HepG2 (cell line): ENCODE results near the gene RAB23. TPM values are rescaled to one million over a fixed set of nuclear protein-coding genes. Genes with fewer than 3 reads are reported as not detected.

ENCODE experiments used
- ARNT2 ChIP-seq: sonication (generic); formaldehyde crosslinking; IDR thresholded peaks from 2 replicates; pipeline ENCODE4 v1.8.0; 2022; ENCODE audit warnings: mild to moderate bottlenecking, low read depth, missing genetic modification reagents, moderate library complexity
- CREBL2 ChIP-seq: sonication (generic); formaldehyde crosslinking; IDR thresholded peaks from 2 replicates; pipeline ENCODE4 v1.8.1; 2023; ENCODE audit warnings: missing genetic modification reagents, mild to moderate bottlenecking, borderline replicate concordance
- FOXO1 ChIP-seq: sonication (generic); formaldehyde crosslinking; IDR thresholded peaks from 2 replicates; pipeline ENCODE4 v1.4.0; 2020; ENCODE audit warnings: missing genetic modification reagents
- POLR2G ChIP-seq: fragments of 200-400 bp; formaldehyde crosslinking; IDR thresholded peaks from 2 replicates; pipeline ENCODE4 v1.6.1; 2018; ENCODE audit warnings: mild to moderate bottlenecking, low read depth, low read length, moderate library complexity
- SIN3B ChIP-seq: fragments of 150-350 bp; IDR thresholded peaks from 2 replicates; pipeline ENCODE4 v1.6.1; 2014; ENCODE audit warnings: low read length
- SMARCE1 ChIP-seq: fragments of 450-650 bp; IDR thresholded peaks from 2 replicates; pipeline ENCODE4 v1.6.1; 2017; ENCODE audit warnings: borderline replicate concordance
- ZBTB38 ChIP-seq: sonication (generic); formaldehyde crosslinking; IDR thresholded peaks from 2 replicates; pipeline ENCODE4 v1.5.1; 2020; ENCODE audit warnings: mild to moderate bottlenecking, missing genetic modification reagents
- ZFAT ChIP-seq: sonication (generic); formaldehyde crosslinking; conservative IDR thresholded peaks from 2 replicates; pipeline ENCODE4 v1.8.1; 2023; ENCODE audit warnings: missing genetic modification reagents, inconsistent platforms
- ZKSCAN8 ChIP-seq: IDR thresholded peaks from 2 replicates; pipeline ENCODE4 v1.6.1; 2016; ENCODE audit warnings: borderline replicate concordance, missing genetic modification reagents, missing compliant biosample characterization
- ZNF253 ChIP-seq: sonication (generic); formaldehyde crosslinking; IDR thresholded peaks from 2 replicates; pipeline ENCODE4 v1.8.0; 2022; ENCODE audit warnings: mild to moderate bottlenecking, missing genetic modification reagents, borderline replicate concordance
- ZNF414 ChIP-seq: sonication (generic); formaldehyde crosslinking; IDR thresholded peaks from 2 replicates; pipeline ENCODE4 v1.5.0; 2020; ENCODE audit warnings: missing genetic modification reagents
- ZNF569 ChIP-seq: sonication (generic); formaldehyde crosslinking; IDR thresholded peaks from 2 replicates; pipeline ENCODE4 v1.5.0; 2020; ENCODE audit warnings: mild to moderate bottlenecking, missing genetic modification reagents, moderate library complexity, borderline replicate concordance
- ZSCAN12 ChIP-seq: sonication (generic); formaldehyde crosslinking; IDR thresholded peaks from 2 replicates; pipeline ENCODE4 v1.9.0; 2021; ENCODE audit warnings: mild to moderate bottlenecking, missing genetic modification reagents
- polyA plus RNA-seq, 8 experiments: library from polyadenylated mRNA; depleted of rRNA in 3 of 8; stranded (reverse) in 7 of 8; unstranded in 1 of 8; fragments of >200 nt; fragmentation: Illumina TruSeq in 4 of 8; extraction: Trizol in 4 of 8; gene quantifications; 2 replicates each; pipeline versions ENCODE4 v1.2.1 to v1.2.3, GENCODE V29; 2011 to 2016; ENCODE audit warnings: low read depth in 4 of 8, missing spikeins in 1 of 8, mixed read lengths in 1 of 8; ENCODE audit not compliant: insufficient read depth in 1 of 8
- total RNA-seq, 5 experiments: library from RNA; depleted of rRNA; stranded (reverse); fragments of >200 nt; fragmentation: Illumina TruSeq; extraction: Trizol; gene quantifications; 2 replicates each; pipeline ENCODE4 v1.2.3, GENCODE V29; 2016; ENCODE audit warnings: low read depth in 1 of 5
- TF ChIP-seq, protein P1 (sequence below): sonication (generic); formaldehyde crosslinking; IDR thresholded peaks from 2 replicates; pipeline ENCODE4 v1.5.0; 2020; ENCODE audit warnings: missing genetic modification reagents
- TF ChIP-seq, protein P2 (sequence below): sonication (generic); formaldehyde crosslinking; IDR thresholded peaks from 2 replicates; pipeline ENCODE4 v1.5.1; 2020; ENCODE audit warnings: missing genetic modification reagents, mild to moderate bottlenecking, borderline replicate concordance
- TF ChIP-seq, protein P3 (sequence below): sonication (generic); formaldehyde crosslinking; IDR thresholded peaks from 2 replicates; pipeline ENCODE4 v1.9.0; 2021; ENCODE audit warnings: missing genetic modification reagents, mild to moderate bottlenecking, borderline replicate concordance
- TF ChIP-seq, protein P4 (sequence below): sonication (generic); formaldehyde crosslinking; IDR thresholded peaks from 2 replicates; pipeline ENCODE4 v1.4.0; 2020; ENCODE audit warnings: missing genetic modification reagents
- TF ChIP-seq, protein P5 (sequence below): sonication (generic); formaldehyde crosslinking; IDR thresholded peaks from 2 replicates; pipeline ENCODE4 v1.4.0; 2020; ENCODE audit warnings: missing genetic modification reagents

Gene RAB23
- total and polyA plus RNA-seq, 2 of the 13 experiments (the other 11 are each of a cell fraction or from before 2014, with no cell fraction given) = 5.5 to 16.4 TPM

DNA sequence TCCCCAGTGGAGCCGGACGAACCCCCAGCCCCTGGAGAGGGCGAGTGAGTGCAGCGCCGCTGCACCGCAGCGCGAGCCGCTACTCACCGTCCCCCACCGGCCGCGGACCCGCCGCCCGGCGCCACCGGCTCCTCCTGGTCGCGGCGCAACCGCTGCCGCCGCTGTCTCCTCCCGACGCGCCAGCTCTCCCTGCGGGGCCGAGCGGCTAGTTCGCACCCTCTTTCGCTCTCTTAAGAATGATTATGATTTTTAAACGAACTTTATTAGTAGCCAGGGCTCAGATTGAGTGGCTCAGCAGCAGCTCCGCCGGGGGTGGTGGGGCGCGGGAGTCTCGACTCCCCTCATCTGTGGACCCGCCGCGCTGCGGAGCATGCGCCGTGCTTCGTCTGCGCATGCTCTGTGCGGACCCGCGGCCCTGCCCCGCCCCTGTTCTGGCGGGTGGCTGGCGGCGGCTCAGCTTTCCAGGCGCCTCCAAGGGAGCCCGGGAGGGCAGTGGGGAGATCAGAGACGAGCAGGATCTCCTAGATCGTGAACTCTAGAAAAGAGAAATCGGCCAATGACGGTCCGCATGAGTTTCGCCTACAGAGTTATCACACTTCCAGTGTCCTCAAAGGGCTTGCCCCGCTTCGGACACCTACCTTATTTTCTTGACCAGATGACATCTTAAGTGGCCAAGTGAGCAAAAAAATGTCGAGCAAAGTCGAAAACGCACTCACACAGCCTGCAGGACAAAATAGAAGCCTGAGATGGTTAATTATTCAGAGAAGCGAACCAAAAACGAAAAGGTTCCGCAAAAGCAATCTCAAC is at the start of gene RAB23 (continued):
- no peak for TF ChIP-seq ZBTB38 (CRISPR knock-in tag)
- TF ChIP-seq SMARCE1 = no peak
- TF ChIP-seq, protein P1, sequence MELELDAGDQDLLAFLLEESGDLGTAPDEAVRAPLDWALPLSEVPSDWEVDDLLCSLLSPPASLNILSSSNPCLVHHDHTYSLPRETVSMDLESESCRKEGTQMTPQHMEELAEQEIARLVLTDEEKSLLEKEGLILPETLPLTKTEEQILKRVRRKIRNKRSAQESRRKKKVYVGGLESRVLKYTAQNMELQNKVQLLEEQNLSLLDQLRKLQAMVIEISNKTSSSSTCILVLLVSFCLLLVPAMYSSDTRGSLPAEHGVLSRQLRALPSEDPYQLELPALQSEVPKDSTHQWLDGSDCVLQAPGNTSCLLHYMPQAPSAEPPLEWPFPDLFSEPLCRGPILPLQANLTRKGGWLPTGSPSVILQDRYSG = no peak
- TF ChIP-seq FOXO1 (CRISPR knock-in tag) = no peak
- TF ChIP-seq ZFAT = no peak
- no peak for TF ChIP-seq ZSCAN12
- TF ChIP-seq ZNF569 (CRISPR knock-in tag) = no peak
- TF ChIP-seq ZNF414 (CRISPR knock-in tag) = peak; percentile 69; the same call in 1 of the 2 replicates
- TF ChIP-seq, protein P2, sequence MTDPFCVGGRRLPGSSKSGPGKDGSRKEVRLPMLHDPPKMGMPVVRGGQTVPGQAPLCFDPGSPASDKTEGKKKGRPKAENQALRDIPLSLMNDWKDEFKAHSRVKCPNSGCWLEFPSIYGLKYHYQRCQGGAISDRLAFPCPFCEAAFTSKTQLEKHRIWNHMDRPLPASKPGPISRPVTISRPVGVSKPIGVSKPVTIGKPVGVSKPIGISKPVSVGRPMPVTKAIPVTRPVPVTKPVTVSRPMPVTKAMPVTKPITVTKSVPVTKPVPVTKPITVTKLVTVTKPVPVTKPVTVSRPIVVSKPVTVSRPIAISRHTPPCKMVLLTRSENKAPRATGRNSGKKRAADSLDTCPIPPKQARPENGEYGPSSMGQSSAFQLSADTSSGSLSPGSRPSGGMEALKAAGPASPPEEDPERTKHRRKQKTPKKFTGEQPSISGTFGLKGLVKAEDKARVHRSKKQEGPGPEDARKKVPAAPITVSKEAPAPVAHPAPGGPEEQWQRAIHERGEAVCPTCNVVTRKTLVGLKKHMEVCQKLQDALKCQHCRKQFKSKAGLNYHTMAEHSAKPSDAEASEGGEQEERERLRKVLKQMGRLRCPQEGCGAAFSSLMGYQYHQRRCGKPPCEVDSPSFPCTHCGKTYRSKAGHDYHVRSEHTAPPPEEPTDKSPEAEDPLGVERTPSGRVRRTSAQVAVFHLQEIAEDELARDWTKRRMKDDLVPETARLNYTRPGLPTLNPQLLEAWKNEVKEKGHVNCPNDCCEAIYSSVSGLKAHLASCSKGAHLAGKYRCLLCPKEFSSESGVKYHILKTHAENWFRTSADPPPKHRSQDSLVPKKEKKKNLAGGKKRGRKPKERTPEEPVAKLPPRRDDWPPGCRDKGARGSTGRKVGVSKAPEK (CRISPR knock-in tag) = no peak
- TF ChIP-seq, protein P3, sequence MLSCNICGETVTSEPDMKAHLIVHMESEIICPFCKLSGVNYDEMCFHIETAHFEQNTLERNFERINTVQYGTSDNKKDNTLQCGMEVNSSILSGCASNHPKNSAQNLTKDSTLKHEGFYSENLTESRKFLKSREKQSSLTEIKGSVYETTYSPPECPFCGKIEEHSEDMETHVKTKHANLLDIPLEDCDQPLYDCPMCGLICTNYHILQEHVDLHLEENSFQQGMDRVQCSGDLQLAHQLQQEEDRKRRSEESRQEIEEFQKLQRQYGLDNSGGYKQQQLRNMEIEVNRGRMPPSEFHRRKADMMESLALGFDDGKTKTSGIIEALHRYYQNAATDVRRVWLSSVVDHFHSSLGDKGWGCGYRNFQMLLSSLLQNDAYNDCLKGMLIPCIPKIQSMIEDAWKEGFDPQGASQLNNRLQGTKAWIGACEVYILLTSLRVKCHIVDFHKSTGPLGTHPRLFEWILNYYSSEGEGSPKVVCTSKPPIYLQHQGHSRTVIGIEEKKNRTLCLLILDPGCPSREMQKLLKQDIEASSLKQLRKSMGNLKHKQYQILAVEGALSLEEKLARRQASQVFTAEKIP (CRISPR knock-in tag) = no peak
- TF ChIP-seq, protein P4, sequence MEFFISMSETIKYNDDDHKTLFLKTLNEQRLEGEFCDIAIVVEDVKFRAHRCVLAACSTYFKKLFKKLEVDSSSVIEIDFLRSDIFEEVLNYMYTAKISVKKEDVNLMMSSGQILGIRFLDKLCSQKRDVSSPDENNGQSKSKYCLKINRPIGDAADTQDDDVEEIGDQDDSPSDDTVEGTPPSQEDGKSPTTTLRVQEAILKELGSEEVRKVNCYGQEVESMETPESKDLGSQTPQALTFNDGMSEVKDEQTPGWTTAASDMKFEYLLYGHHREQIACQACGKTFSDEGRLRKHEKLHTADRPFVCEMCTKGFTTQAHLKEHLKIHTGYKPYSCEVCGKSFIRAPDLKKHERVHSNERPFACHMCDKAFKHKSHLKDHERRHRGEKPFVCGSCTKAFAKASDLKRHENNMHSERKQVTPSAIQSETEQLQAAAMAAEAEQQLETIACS (CRISPR knock-in tag) = no peak
- TF ChIP-seq, protein P5, sequence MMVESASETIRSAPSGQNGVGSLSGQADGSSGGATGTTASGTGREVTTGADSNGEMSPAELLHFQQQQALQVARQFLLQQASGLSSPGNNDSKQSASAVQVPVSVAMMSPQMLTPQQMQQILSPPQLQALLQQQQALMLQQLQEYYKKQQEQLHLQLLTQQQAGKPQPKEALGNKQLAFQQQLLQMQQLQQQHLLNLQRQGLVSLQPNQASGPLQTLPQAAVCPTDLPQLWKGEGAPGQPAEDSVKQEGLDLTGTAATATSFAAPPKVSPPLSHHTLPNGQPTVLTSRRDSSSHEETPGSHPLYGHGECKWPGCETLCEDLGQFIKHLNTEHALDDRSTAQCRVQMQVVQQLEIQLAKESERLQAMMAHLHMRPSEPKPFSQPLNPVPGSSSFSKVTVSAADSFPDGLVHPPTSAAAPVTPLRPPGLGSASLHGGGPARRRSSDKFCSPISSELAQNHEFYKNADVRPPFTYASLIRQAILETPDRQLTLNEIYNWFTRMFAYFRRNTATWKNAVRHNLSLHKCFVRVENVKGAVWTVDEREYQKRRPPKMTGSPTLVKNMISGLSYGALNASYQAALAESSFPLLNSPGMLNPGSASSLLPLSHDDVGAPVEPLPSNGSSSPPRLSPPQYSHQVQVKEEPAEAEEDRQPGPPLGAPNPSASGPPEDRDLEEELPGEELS (CRISPR knock-in tag) = no peak; the same call in 1 of the 2 replicates
- TF ChIP-seq CREBL2 (CRISPR knock-in tag) = no peak
- TF ChIP-seq POLR2G = peak; percentile 98
- peak; percentile 62; the same call in 1 of the 2 replicates for TF ChIP-seq ZKSCAN8 (CRISPR knock-in tag)
- TF ChIP-seq SIN3B = 0 out of 2 replicates have a peak, but pooled peaks have one; percentile 19
- TF ChIP-seq ARNT2 (CRISPR knock-in tag) = no peak
- no peak for TF ChIP-seq ZNF253 (CRISPR knock-in tag)
